Bronchial epithelial cell (primary cell): ENCODE data around the gene OXCT1. TPM values are rescaled to one million over a fixed set of nuclear protein-coding genes. Genes with fewer than 3 reads are reported as not detected.
"Not testable (repeated sequence)": the region's sequence is repeated elsewhere in the genome, so short reads cannot be mapped to it uniquely, and the experiment has no call there.

Source experiments
- DNase-seq: peaks from one replicate; pipeline ENCODE4 v3.0.0-alpha.2; 2010; ENCODE audit warnings: low read depth
- FAIRE-seq: peaks from 2 replicates; lab custom pipeline; 2011; peaks lifted over from hg19 to GRCh38; lab: Jason Lieb, UNC
- H3K27me3 ChIP-seq: 2 replicates; pipeline ENCODE4 v1.5.1; 2011; ENCODE audit warnings: low read length; ENCODE audit not compliant: control insufficient read depth, insufficient read depth
- H3K36me3 ChIP-seq: 2 replicates; pipeline ENCODE4 v1.5.1; 2011; ENCODE audit warnings: low read length; ENCODE audit not compliant: control insufficient read depth, insufficient read depth
- H3K4me3 ChIP-seq: 2 replicates; pipeline ENCODE4 v1.5.1; 2011; ENCODE audit warnings: mild to moderate bottlenecking, low read depth, low read length, control low read depth
- total RNA-seq: library from RNA; depleted of rRNA; stranded (reverse); fragments of >200 nt; gene quantifications from 2 replicates; pipeline ENCODE4 v1.2.1, GENCODE V29; 2014
- TF ChIP-seq, protein P1 (sequence below): IDR thresholded peaks from 2 replicates; pipeline ENCODE4 v1.5.1; 2011; ENCODE audit warnings: mild to moderate bottlenecking, moderate library complexity, low read length, control low read depth, inconsistent platforms; ENCODE audit not compliant: insufficient read depth, severe bottlenecking

The OXCT1 gene
- total RNA-seq, 1 donor from 2014 or later: 15.3 TPM

DNA sequence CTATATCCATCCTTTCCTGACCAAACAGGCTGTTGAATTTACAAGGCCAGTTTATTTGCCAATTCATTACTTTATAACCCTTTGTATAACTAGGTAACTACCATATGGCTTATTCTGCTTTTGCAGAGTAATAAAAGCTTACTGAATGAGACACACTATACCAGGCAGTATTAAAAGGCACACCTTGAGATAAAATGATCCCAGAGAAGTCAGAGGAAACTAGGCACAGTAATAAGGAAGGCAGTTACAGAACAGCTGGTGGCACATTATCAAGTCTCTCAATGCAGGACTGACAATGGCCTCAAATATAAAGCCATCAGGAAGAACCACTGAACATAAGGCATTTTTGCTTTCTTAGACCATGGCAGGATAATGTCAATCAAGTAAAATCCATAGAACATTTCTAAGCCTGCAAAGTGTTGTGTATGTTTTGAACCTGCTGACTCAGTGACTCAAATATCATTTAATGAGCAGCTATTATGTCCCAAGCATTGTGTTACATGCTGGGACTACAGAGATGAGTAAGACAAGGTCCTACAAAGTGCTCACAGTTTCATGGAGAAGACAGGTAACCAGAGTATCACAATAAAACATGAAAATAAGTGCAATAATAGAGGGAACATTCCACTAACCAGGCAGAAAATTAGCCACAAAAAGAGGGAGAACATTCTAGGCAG is 52.5 kb downstream of the OXCT1 start:
- H3K36me3 ChIP-seq: no peaks in the 10 kb centered on the region
- DNase-seq (no peak), FAIRE-seq (no peak)
- H3K27me3 ChIP-seq: no peaks in the 10 kb centered on the region
- H3K4me3 ChIP-seq: no peak overlapping the region
- TF ChIP-seq, protein P1, sequence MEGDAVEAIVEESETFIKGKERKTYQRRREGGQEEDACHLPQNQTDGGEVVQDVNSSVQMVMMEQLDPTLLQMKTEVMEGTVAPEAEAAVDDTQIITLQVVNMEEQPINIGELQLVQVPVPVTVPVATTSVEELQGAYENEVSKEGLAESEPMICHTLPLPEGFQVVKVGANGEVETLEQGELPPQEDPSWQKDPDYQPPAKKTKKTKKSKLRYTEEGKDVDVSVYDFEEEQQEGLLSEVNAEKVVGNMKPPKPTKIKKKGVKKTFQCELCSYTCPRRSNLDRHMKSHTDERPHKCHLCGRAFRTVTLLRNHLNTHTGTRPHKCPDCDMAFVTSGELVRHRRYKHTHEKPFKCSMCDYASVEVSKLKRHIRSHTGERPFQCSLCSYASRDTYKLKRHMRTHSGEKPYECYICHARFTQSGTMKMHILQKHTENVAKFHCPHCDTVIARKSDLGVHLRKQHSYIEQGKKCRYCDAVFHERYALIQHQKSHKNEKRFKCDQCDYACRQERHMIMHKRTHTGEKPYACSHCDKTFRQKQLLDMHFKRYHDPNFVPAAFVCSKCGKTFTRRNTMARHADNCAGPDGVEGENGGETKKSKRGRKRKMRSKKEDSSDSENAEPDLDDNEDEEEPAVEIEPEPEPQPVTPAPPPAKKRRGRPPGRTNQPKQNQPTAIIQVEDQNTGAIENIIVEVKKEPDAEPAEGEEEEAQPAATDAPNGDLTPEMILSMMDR: no peak

DNA sequence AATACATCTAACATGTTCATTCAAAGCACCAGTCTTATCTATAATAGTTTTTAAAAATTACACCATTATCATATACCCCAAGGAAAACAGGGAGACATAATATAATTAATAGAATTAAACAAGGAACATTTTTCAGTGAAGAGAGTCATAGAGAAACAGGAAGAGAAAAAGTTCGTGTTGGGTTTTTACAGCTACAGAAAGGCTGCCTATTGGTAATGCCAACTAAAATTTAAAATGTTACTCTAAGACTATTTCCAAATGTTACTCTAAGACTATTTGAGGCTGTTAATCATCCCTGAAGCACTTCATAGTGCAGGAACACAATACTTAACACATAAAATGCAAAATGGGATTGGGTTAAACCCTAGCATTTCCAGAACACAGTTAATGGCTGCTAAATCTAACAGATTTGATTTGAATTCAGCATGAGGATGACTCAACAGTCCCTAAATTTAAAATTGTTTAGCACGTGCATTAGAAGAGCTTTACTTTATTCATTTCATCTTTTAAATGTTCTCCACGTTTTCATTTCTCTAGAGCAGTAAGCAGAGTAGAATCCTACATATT is 54.5 kb downstream of the OXCT1 start:
- no peak overlapping the region for H3K4me3 ChIP-seq
- no peaks in the 10 kb centered on the region for H3K36me3 ChIP-seq
- TF ChIP-seq, protein P1: no peak
- DNase-seq (no peak), FAIRE-seq (no peak)
- no peaks in the 10 kb centered on the region for H3K27me3 ChIP-seq

DNA sequence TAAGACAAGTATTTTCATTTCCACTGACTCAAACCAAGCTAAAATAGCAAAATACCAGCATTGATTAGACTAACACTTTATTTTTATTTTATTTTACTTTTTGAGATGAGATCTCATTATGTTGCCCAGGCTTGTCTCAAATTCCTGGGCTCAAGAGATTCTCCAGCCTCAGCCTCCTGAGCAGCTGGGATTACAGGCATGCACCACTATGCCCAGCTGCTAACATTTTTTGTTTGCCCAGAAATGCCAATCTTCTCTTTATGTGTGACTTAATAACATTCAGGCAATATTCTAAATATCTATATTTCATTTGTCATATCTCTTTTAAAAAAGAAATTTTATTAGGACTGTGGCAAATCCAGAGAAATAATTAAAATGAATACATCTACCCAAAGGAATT is 55.0 kb downstream of the OXCT1 start:
- DNase-seq (no peak), FAIRE-seq (no peak)
- H3K4me3 ChIP-seq: no peak overlapping the region
- no peaks in the 10 kb centered on the region for H3K36me3 ChIP-seq
- no peaks in the 10 kb centered on the region for H3K27me3 ChIP-seq
- TF ChIP-seq, protein P1: no peak

DNA sequence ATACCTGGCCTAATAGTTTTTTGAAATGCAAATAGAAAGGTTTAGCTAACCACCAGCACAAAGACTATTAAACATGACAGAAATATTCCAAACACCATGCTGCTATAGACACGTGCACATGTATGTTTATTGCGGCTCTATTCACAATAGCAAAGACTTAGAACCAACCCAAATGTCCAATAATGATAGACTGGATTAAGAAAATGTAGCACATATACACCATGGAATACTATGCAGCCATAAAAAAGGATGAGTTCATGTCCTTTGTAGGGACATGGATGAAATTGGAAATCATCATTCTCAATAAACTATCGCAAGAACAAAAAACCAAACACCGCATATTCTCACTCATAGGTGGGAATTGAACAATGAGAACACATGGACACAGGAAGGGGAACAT is 55.9 kb downstream of the OXCT1 start:
- not testable (repeated sequence) for H3K36me3 ChIP-seq, DNase-seq, H3K4me3 ChIP-seq, FAIRE-seq, H3K27me3 ChIP-seq

DNA sequence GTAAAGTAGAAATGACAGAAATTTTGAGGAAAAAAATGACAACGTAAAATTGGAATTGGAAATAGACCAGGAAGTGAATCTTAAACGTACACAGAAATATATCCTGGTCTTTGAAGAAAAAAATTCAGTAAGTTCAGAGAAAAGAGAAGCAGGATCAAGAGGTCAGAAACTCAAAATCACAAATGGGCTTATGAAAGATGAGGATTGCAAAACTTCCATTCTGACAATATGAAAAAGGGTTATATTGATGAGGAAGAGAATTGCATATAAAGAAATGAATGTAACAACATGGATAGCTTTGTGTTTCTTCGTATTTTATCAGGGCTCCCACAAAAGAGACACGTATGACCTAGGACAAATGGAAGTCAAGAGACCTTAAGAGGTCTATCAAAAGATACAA is 58.1 kb downstream of the OXCT1 start:
- FAIRE-seq (no peak), DNase-seq (no peak)
- TF ChIP-seq, protein P1: no peak
- Histone ChIP-seq H3K4me3 (no peak overlapping the region), H3K36me3 (no peaks in the 10 kb centered on the region), H3K27me3 (no peaks in the 10 kb centered on the region)

DNA sequence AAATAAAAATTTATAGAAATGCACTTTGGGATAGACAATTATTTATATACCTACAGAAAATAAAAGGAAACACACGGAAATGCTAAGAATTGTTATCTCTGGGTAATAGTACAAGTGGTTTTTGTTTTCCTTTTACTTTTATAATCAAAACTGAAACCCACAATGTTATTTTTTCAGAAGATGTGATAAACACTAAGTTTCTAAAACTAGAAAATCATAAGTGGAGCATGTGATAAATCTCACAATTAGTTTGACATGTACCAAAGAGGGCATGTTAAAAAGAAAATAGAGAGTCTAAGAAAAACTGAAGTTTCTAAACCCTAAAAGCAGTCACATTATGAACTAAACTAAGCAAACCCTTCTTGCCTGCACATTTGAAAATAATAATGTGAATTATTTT is 61.1 kb downstream of the OXCT1 start:
- TF ChIP-seq, protein P1: no peak
- no peak for FAIRE-seq
- peaks cover 1% of the 10 kb centered on the region for H3K36me3 ChIP-seq
- H3K4me3 ChIP-seq: no peak overlapping the region
- no peaks in the 10 kb centered on the region for H3K27me3 ChIP-seq
- no peak for DNase-seq
